Measurements from ENCODE around the gene DMXL2.

DMXL2 gene

DNA sequence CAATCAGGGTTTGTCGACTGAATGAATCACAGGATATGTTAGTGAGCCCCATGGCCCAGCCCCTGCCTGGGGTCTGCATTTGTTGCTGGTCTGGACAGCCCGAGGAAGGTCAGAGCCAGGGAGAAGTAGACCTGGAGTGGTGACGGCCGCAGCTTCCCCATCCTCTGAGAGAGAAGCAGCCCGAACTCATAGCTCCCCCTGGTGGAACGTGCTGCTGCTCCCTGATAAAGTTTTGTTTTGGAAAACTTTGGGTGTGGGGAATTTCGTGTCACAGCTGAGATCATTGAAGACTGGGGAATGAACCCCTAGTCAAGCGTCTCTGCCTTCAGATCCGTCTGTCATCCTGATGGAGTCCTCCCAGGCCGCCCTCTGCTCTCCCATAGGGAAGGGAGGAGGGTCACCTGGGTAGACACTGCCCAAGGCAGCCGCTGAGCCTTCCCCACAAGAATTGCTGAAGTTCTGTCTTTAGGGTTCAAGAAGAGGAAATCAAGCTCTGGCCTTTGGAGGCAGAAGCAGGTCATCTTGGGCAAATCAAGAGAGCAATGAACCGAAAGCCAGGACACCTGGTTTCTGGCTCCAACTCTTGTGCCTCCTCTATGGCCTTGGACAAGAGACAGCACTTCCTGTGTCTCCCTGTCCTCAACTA lies 220.6 kb downstream of the DMXL2 start:
- no peak for FAIRE-seq

DNA sequence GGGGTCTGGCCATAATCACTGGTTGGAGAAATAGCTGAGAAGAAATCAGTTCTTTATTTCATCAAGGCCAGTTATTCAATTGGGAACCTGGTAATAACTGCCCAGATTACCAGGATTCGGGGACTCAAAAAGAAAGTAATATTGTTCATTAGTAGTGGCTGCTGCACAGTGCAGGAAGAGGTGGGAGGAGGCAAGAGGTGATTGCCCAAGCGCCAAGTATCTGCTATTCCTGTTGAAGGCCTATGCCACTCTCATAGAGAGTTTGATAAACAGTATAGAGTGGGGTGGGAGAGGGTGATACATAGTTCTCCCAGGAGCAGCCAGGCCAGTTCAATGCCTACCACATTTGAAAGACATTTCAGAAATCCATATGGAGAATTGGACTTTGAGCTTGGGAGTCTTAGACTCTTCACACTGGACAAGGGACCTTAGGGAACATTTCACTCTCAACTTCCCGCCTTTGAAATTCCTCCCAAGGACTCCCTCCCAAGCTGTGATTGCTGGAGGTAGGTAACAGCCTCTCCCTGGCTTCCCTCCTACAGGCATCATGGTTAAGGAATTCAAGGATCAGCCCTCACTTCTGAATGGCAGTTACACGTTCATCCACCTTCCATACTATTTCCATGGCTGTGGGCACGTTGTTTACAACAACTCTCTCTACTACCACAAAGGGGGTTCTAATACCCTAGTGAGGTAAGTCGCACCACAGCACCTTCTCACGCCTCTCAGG lies 221.4 kb downstream of the DMXL2 start:
- FAIRE-seq, result no peak

DNA sequence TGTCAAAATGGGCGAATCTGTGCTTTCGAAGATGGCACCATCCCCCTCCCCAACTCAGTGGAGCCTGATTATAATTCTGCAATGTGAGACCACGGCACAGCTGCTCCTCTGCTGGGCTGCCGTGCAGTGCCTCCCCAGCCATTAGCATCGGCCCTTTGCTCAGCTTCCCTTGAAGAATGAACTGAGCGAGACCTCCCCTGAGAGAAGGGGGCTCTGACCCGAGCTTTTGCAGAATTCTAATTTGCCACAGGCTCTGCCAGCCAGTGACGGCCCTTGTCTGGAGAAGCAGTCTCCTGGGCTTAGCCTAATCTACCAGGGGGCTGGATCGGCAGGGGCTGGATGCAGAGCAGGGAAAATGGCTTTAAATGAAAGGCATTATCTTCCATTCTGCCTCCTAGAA lies 223.9 kb downstream of the DMXL2 start:
- FAIRE-seq, result no peak
